Neuronal stem cell (in vitro differentiated cells): ENCODE results near the gene SNX24.

Experiments
- DNase-seq: peaks from one replicate; pipeline ENCODE4 v3.0.0-alpha.2; 2013; ENCODE audit warnings: low spot score
- H2AFZ ChIP-seq: one replicate; pipeline ENCODE4 v1.6.1; 2013; ENCODE audit warnings: mild to moderate bottlenecking, low read length, inconsistent platforms
- H2AK5ac ChIP-seq: 2 replicates; pipeline ENCODE4 v1.6.1; 2013; ENCODE audit warnings: low read depth, mild to moderate bottlenecking, inconsistent platforms, low read length, moderate library complexity, mixed read lengths
- H2BK120ac ChIP-seq: 2 replicates; pipeline ENCODE4 v1.6.1; 2013; ENCODE audit warnings: low read depth, mild to moderate bottlenecking, inconsistent platforms, low read length, moderate library complexity, mixed read lengths
- H2BK12ac ChIP-seq: one replicate; pipeline ENCODE4 v1.6.1; 2013; ENCODE audit warnings: low read length, inconsistent platforms
- H2BK15ac ChIP-seq: 2 replicates; pipeline ENCODE4 v1.6.1; 2013; ENCODE audit warnings: mild to moderate bottlenecking, low read length, inconsistent platforms, mixed read lengths
- H2BK5ac ChIP-seq: one replicate; pipeline ENCODE4 v1.6.1; 2013; ENCODE audit warnings: inconsistent platforms, mild to moderate bottlenecking, low read length, moderate library complexity
- H3K14ac ChIP-seq: one replicate; pipeline ENCODE4 v1.6.1; 2013; ENCODE audit warnings: low read length, inconsistent platforms
- H3K18ac ChIP-seq: 2 replicates; pipeline ENCODE4 v1.6.1; 2013; ENCODE audit warnings: low read length, inconsistent platforms
- H3K23ac ChIP-seq: 2 replicates; pipeline ENCODE4 v1.6.1; 2013; ENCODE audit warnings: low read depth, mild to moderate bottlenecking, mixed read lengths, low read length, inconsistent platforms; ENCODE audit not compliant: poor library complexity
- H3K27ac ChIP-seq: replicated peaks from 3 replicates; pipeline ENCODE4 v1.5.1; 2013; ENCODE audit warnings: low read length, inconsistent platforms
- H3K27me3 ChIP-seq, 3 experiments: 2 replicates each; pipeline ENCODE4 v1.6.1; 2013; ENCODE audit warnings: low read length in 3 of 3, mild to moderate bottlenecking in 2 of 3, inconsistent platforms in 1 of 3, low read depth in 1 of 3, mixed read lengths in 1 of 3, moderate library complexity in 1 of 3; ENCODE audit not compliant: control insufficient read depth in 3 of 3, insufficient read depth in 3 of 3
- H3K36me3 ChIP-seq, 2 donors: replicated peaks in 1 of 2; 2 replicates each; pipeline ENCODE4 v1.6.1; 2013; ENCODE audit warnings: low read length in 2 of 2; ENCODE audit not compliant: control insufficient read depth in 2 of 2, insufficient read depth in 2 of 2
- H3K4ac ChIP-seq: 2 replicates; pipeline ENCODE4 v1.6.1; 2013; ENCODE audit warnings: inconsistent platforms, mild to moderate bottlenecking, low read length, moderate library complexity
- H3K4me1 ChIP-seq, 2 donors: 1 replicate in 1 of 2; 2 replicates in 1 of 2; pipeline ENCODE4 v1.6.1; 2013; ENCODE audit warnings: low read length in 2 of 2, low read depth in 1 of 2; ENCODE audit not compliant: control insufficient read depth in 2 of 2, insufficient read depth in 1 of 2
- H3K4me2 ChIP-seq: one replicate; pipeline ENCODE4 v1.6.1; 2013; ENCODE audit warnings: mild to moderate bottlenecking, low read length, inconsistent platforms; ENCODE audit not compliant: insufficient read depth, poor library complexity, severe bottlenecking
- H3K4me3 ChIP-seq, 2 donors: 2 replicates each; pipeline ENCODE4 v1.5.1; 2013; ENCODE audit warnings: low read length in 2 of 2, mild to moderate bottlenecking in 2 of 2, inconsistent platforms in 1 of 2, moderate library complexity in 1 of 2
- H3K79me1 ChIP-seq: one replicate; pipeline ENCODE4 v1.6.1; 2013; ENCODE audit warnings: low read depth, mild to moderate bottlenecking, inconsistent platforms, low read length, moderate library complexity
- H3K9ac ChIP-seq: one replicate; pipeline ENCODE4 v1.6.1; 2013; ENCODE audit warnings: mild to moderate bottlenecking, low read depth, low read length, inconsistent platforms; ENCODE audit not compliant: poor library complexity
- H3K9me3 ChIP-seq, 2 donors: replicated peaks in 1 of 2; 2 replicates each; pipeline versions ENCODE3 to v1.6.1; 2013; ENCODE audit warnings: low read length in 2 of 2, mild to moderate bottlenecking in 2 of 2, inconsistent platforms in 1 of 2, low read depth in 1 of 2, mixed read lengths in 1 of 2, moderate library complexity in 1 of 2; ENCODE audit not compliant: control insufficient read depth in 2 of 2, insufficient read depth in 1 of 2
- H4K8ac ChIP-seq: one replicate; pipeline ENCODE4 v1.6.1; 2013; ENCODE audit warnings: low read depth, mild to moderate bottlenecking, inconsistent platforms, low read length, moderate library complexity
- H4K91ac ChIP-seq: one replicate; pipeline ENCODE4 v1.6.1; 2013; ENCODE audit warnings: low read length, low read depth, mild to moderate bottlenecking, inconsistent platforms; ENCODE audit not compliant: poor library complexity
- WGBS, 2 donors: extraction: QIAGEN DNeasy Blood & Tissue Kit; methylation state at CpG; one replicate each; pipeline ENCODE4 v1.1.7; 2013; ENCODE audit warnings: missing lambda C conversion rate in 2 of 2, mixed read lengths in 1 of 2; ENCODE audit not compliant: insufficient read length in 2 of 2, insufficient replicate concordance in 1 of 2; ENCODE audit errors: extremely low coverage in 2 of 2; 5-methylcytosine and 5-hydroxymethylcytosine counted together

The SNX24 gene

GRCh38 chr5:122864842-122865241, 19.4 kb downstream of the SNX24 start:
- no peaks in the 10 kb centered on the region for H3K27me3 ChIP-seq
- no peak overlapping the region for H3K18ac ChIP-seq
- no peak overlapping the region for H3K23ac ChIP-seq
- peaks cover 0 to 4% of the 10 kb centered on the region in 2 donors for H3K36me3 ChIP-seq
- H3K79me1 ChIP-seq = no peaks in the 10 kb centered on the region
- peaks cover 0 to 3% of the 10 kb centered on the region in 2 donors for H3K4me1 ChIP-seq
- peaks cover 1 to 4% of the 10 kb centered on the region in 2 donors for H3K9me3 ChIP-seq
- H3K4ac ChIP-seq = no peak overlapping the region
- no peak overlapping the region for H2AFZ ChIP-seq
- no peak overlapping the region for H3K27ac ChIP-seq
- H4K91ac ChIP-seq = no peak overlapping the region
- no peak overlapping the region for H2BK15ac ChIP-seq
- no peak overlapping the region for H2BK5ac ChIP-seq
- no peak overlapping the region for H2AK5ac ChIP-seq
- no peak overlapping the region for H3K4me3 ChIP-seq
- no peak for DNase-seq
- H2BK120ac ChIP-seq = no peak overlapping the region
- WGBS, 2 donors = no CpG with 5 or more reads among the region's 1 CpG
- H4K8ac ChIP-seq = no peak overlapping the region
- no peak overlapping the region for H3K9ac ChIP-seq
- H2BK12ac ChIP-seq = no peak overlapping the region
- H3K14ac ChIP-seq = no peak overlapping the region
- H3K4me2 ChIP-seq = no peak overlapping the region

- Histone ChIP-seq H3K4ac (no peak overlapping the region), H2AFZ (no peak overlapping the region), H2AK5ac (no peak overlapping the region), H3K27ac (no peak overlapping the region), H2BK120ac (no peak overlapping the region), H3K9me3 (peaks cover 1 to 4% of the 10 kb centered on the region in 2 donors), H3K9ac (no peak overlapping the region), H3K4me3 (no peak overlapping the region), H3K79me1 (no peaks in the 10 kb centered on the region), H4K8ac (no peak overlapping the region), H4K91ac (no peak overlapping the region), H3K27me3 (no peaks in the 10 kb centered on the region), H2BK12ac (no peak overlapping the region), H3K4me2 (no peak overlapping the region), H2BK15ac (no peak overlapping the region), H3K14ac (no peak overlapping the region), H3K23ac (no peak overlapping the region), H3K4me1 (no peaks in the 10 kb centered on the region), H2BK5ac (no peak overlapping the region), H3K18ac (no peak overlapping the region), H3K36me3 (peaks cover 0 to 4% of the 10 kb centered on the region in 2 donors)
- DNase-seq = no peak
- WGBS, 2 donors = 100% methylated on average over 2 to 3 of the region's 7 CpGs
These were observed 24.9 kb downstream of the SNX24 start for GRCh38 chr5:122870219-122870856.

GRCh38 chr5:122871661-122872060, 26.2 kb downstream of the SNX24 start:
- H2BK5ac ChIP-seq = no peak overlapping the region
- H3K14ac ChIP-seq = no peak overlapping the region
- H3K27ac ChIP-seq = no peak overlapping the region
- no peaks in the 10 kb centered on the region for H3K4me1 ChIP-seq
- H3K27me3 ChIP-seq = no peaks in the 10 kb centered on the region
- no peak overlapping the region for H3K4me2 ChIP-seq
- no peak overlapping the region for H2AK5ac ChIP-seq
- H3K79me1 ChIP-seq = no peaks in the 10 kb centered on the region
- no peak overlapping the region for H3K18ac ChIP-seq
- H4K8ac ChIP-seq = no peak overlapping the region
- no peak overlapping the region for H2BK15ac ChIP-seq
- H2BK120ac ChIP-seq = no peak overlapping the region
- DNase-seq = no peak
- no peak overlapping the region for H2AFZ ChIP-seq
- no CpG with 5 or more reads among the region's 8 CpGs for WGBS, 2 donors
- no peak overlapping the region for H3K9ac ChIP-seq
- H2BK12ac ChIP-seq = no peak overlapping the region
- H3K23ac ChIP-seq = no peak overlapping the region
- no peak overlapping the region for H4K91ac ChIP-seq
- peaks cover 0 to 1% of the 10 kb centered on the region in 2 donors for H3K36me3 ChIP-seq
- H3K9me3 ChIP-seq = peaks cover 1 to 4% of the 10 kb centered on the region in 2 donors
- no peak overlapping the region for H3K4ac ChIP-seq
- H3K4me3 ChIP-seq = no peak overlapping the region

- no peaks in the 10 kb centered on the region for H3K9me3 ChIP-seq
- no peaks in the 10 kb centered on the region for H3K4me1 ChIP-seq
- no peaks in the 10 kb centered on the region for H3K36me3 ChIP-seq
- H2BK12ac ChIP-seq = no peak overlapping the region
- H3K4me3 ChIP-seq = no peak overlapping the region
- H2AFZ ChIP-seq = no peak overlapping the region
- no peaks in the 10 kb centered on the region for H3K79me1 ChIP-seq
- no peak overlapping the region for H3K9ac ChIP-seq
- no peak overlapping the region for H4K91ac ChIP-seq
- H3K14ac ChIP-seq = no peak overlapping the region
- H3K27me3 ChIP-seq = no peaks in the 10 kb centered on the region
- H2BK15ac ChIP-seq = no peak overlapping the region
- H2BK5ac ChIP-seq = no peak overlapping the region
- H2AK5ac ChIP-seq = no peak overlapping the region
- no peak overlapping the region for H3K4ac ChIP-seq
- no peak for DNase-seq
- H4K8ac ChIP-seq = no peak overlapping the region
- no peak overlapping the region for H3K23ac ChIP-seq
- H2BK120ac ChIP-seq = no peak overlapping the region
- H3K18ac ChIP-seq = no peak overlapping the region
- no peak overlapping the region for H3K27ac ChIP-seq
- no CpG with 5 or more reads among the region's 4 CpGs for WGBS, 2 donors
- H3K4me2 ChIP-seq = no peak overlapping the region
These were observed 28.9 kb downstream of the SNX24 start for GRCh38 chr5:122874179-122874875.
